Breast epithelium (tissue), 4 donors: ENCODE measurements around the gene GRIK4. TPM values are rescaled to one million over a fixed set of nuclear protein-coding genes. Genes with fewer than 3 reads are reported as not detected.

Source experiments
- DNase-seq, 2 donors: peaks; one replicate each; pipeline ENCODE4 v3.0.0-alpha.2; 2019; ENCODE audit warnings: low spot score in 2 of 2
- H3K27ac ChIP-seq, 2 donors: fragments of 200-600 bp; sonication (generic) in 1 of 2; one replicate each; pipeline ENCODE4 v1.5.1; 2016 to 2019; ENCODE audit warnings: mild to moderate bottlenecking in 1 of 2
- H3K27me3 ChIP-seq, 2 donors: fragments of 200-600 bp; sonication (generic) in 1 of 2; one replicate each; pipeline versions ENCODE4 v1.5.1 to v1.6.0; 2017 to 2019; ENCODE audit warnings: control low read depth in 1 of 2, mild to moderate bottlenecking in 1 of 2
- H3K36me3 ChIP-seq: fragments of 200-600 bp; one replicate; pipeline ENCODE4 v1.5.1; 2019
- H3K4me1 ChIP-seq, 2 donors: fragments of 200-600 bp; sonication (generic); one replicate each; pipeline ENCODE4 v1.5.1; 2016 to 2019; ENCODE audit warnings: control low read depth in 1 of 2
- H3K4me3 ChIP-seq, 3 donors: fragments of 200-600 bp; sonication (generic); 1 replicate in 2 of 3; 2 replicates in 1 of 3; pipeline ENCODE4 v1.5.1; 2016 to 2019; ENCODE audit warnings: mild to moderate bottlenecking in 3 of 3, moderate library complexity in 2 of 3
- H3K9me3 ChIP-seq, 2 donors: fragments of 200-600 bp; sonication (generic) in 1 of 2; one replicate each; pipeline ENCODE4 v1.5.1; 2016 to 2019; ENCODE audit warnings: control low read depth in 1 of 2
- CTCF ChIP-seq, 3 donors: fragments of 450-650 bp; IDR thresholded peaks; one replicate each; pipeline ENCODE4 v1.5.1; 2016 to 2017; ENCODE audit warnings: antibody characterized with exemption in 3 of 3, mild to moderate bottlenecking in 3 of 3, moderate library complexity in 3 of 3
- POLR2A ChIP-seq: fragments of 450-650 bp; IDR thresholded peaks from one replicate; pipeline ENCODE4 v1.6.1; 2016; ENCODE audit warnings: antibody characterized with exemption, mild to moderate bottlenecking, moderate library complexity
- POLR2AphosphoS5 ChIP-seq, 3 donors: sonication (generic); formaldehyde crosslinking; IDR thresholded peaks; one replicate each; pipeline ENCODE4 v1.6.1; 2017; ENCODE audit warnings: antibody characterized with exemption in 3 of 3
- intact Hi-C: fragments of 100-400 bp; cut with DNase I; formaldehyde crosslinking; loops from one replicate; pipeline ENCODE4 v1.15.1; 2023; ENCODE audit warnings: low total_unique reads
- total RNA-seq, 3 donors: library from RNA; depleted of rRNA; stranded (reverse); fragments of >200 nt; gene quantifications; one replicate each; pipeline ENCODE4 v1.1.0, GENCODE V29; 2016

Gene GRIK4
- total RNA-seq, 3 donors from 2014 or later, result 0.29 to 0.66 TPM; not detected in 1

- no peak overlapping the region for H3K4me3 ChIP-seq
- H3K4me1 ChIP-seq, result no peaks in the 10 kb centered on the region
- H3K27me3 ChIP-seq, result no peaks in the 10 kb centered on the region
- H3K36me3 ChIP-seq, result no peaks in the 10 kb centered on the region
- DNase-seq, result no peak
- TF ChIP-seq CTCF (IDR thresholded peaks at IDR 0.05), result no peak
- TF ChIP-seq POLR2A, result no peak
- no peak for TF ChIP-seq POLR2AphosphoS5 (IDR thresholded peaks at IDR 0.05)
- H3K27ac ChIP-seq, result no peak overlapping the region
- H3K9me3 ChIP-seq, result no peaks in the 10 kb centered on the region
- intact Hi-C loops, result loop anchor here (10.0 kb wide), 1 partner anchor 175 kb away; the partner anchor contains the start of gene GRIK4
These were observed 178.2 kb downstream of the GRIK4 start for GRCh38 chr11:120689596-120690275.

GRCh38 chr11:120690406-120690805 is 178.9 kb downstream of the GRIK4 start:
- intact Hi-C loops, result no loop called here
- no peak for DNase-seq
- H3K4me3 ChIP-seq, result no peak overlapping the region

GRCh38 chr11:120694726-120695125 is 183.2 kb downstream of the GRIK4 start:
- Histone ChIP-seq H3K27me3 (no peaks in the 10 kb centered on the region), H3K4me1 (no peaks in the 10 kb centered on the region), H3K4me3 (no peak overlapping the region), H3K27ac (no peak overlapping the region), H3K9me3 (no peaks in the 10 kb centered on the region), H3K36me3 (no peaks in the 10 kb centered on the region)
- intact Hi-C loops, result no loop called here
- TF ChIP-seq POLR2AphosphoS5 (IDR thresholded peaks at IDR 0.05) (no peak), CTCF (IDR thresholded peaks at IDR 0.05) (no peak), POLR2A (no peak)
- no peak for DNase-seq

More at GRCh38 chr11:120690406-120690805, 178.9 kb downstream of the GRIK4 start:
- H3K27me3 ChIP-seq, result no peaks in the 10 kb centered on the region
- no peaks in the 10 kb centered on the region for H3K9me3 ChIP-seq
- no peak overlapping the region for H3K27ac ChIP-seq
- no peaks in the 10 kb centered on the region for H3K36me3 ChIP-seq
- TF ChIP-seq POLR2AphosphoS5 (IDR thresholded peaks at IDR 0.05) (no peak), POLR2A (no peak), CTCF (IDR thresholded peaks at IDR 0.05) (no peak)
- H3K4me1 ChIP-seq, result no peaks in the 10 kb centered on the region

- TF ChIP-seq CTCF (IDR thresholded peaks at IDR 0.05), result no peak
- TF ChIP-seq POLR2A, result no peak
- TF ChIP-seq POLR2AphosphoS5 (IDR thresholded peaks at IDR 0.05), result no peak
- H3K4me1 ChIP-seq, result no peaks in the 10 kb centered on the region
- DNase-seq, result no peak
- H3K27ac ChIP-seq, result no peak overlapping the region
- H3K27me3 ChIP-seq, result no peaks in the 10 kb centered on the region
- H3K36me3 ChIP-seq, result no peaks in the 10 kb centered on the region
- no peaks in the 10 kb centered on the region for H3K9me3 ChIP-seq
- intact Hi-C loops, result no loop called here
- H3K4me3 ChIP-seq, result no peak overlapping the region
These were observed 183.9 kb downstream of the GRIK4 start for GRCh38 chr11:120695426-120695825.

- Histone ChIP-seq H3K36me3 (no peaks in the 10 kb centered on the region), H3K4me3 (no peak overlapping the region), H3K9me3 (no peaks in the 10 kb centered on the region), H3K27ac (no peak overlapping the region), H3K27me3 (no peaks in the 10 kb centered on the region), H3K4me1 (no peaks in the 10 kb centered on the region)
- intact Hi-C loops, result no loop called here
- TF ChIP-seq POLR2AphosphoS5 (IDR thresholded peaks at IDR 0.05) (no peak), POLR2A (no peak), CTCF (IDR thresholded peaks at IDR 0.05) (no peak)
- DNase-seq, result no peak
These were observed 184.4 kb downstream of the GRIK4 start for GRCh38 chr11:120695939-120696338.
